Gastrocnemius medialis (tissue), 4 donors: ENCODE data around the gene MALAT1.
"Not testable (repeated sequence)": the region's sequence is repeated elsewhere in the genome, so short reads cannot be mapped to it uniquely, and the experiment has no call there.

Experiments
- POLR2A ChIP-seq, 2 donors: fragments of 450-650 bp; IDR thresholded peaks; one replicate each; pipeline ENCODE4 v1.6.1; 2017; ENCODE audit warnings: antibody characterized with exemption in 2 of 2, mild to moderate bottlenecking in 2 of 2, moderate library complexity in 2 of 2
- TF ChIP-seq, protein P1 (sequence below), 5 experiments: fragments of 450-650 bp in 3 of 5; fragments of 200-600 bp in 2 of 5; sonication (generic) in 2 of 5; IDR thresholded peaks in 4 of 5; conservative IDR thresholded peaks in 1 of 5; 1 replicate in 4 of 5; 2 replicates in 1 of 5; pipeline ENCODE4 v1.5.1; 2016 to 2019; ENCODE audit warnings: antibody characterized with exemption in 5 of 5, mild to moderate bottlenecking in 3 of 5, moderate library complexity in 3 of 5

DNA sequence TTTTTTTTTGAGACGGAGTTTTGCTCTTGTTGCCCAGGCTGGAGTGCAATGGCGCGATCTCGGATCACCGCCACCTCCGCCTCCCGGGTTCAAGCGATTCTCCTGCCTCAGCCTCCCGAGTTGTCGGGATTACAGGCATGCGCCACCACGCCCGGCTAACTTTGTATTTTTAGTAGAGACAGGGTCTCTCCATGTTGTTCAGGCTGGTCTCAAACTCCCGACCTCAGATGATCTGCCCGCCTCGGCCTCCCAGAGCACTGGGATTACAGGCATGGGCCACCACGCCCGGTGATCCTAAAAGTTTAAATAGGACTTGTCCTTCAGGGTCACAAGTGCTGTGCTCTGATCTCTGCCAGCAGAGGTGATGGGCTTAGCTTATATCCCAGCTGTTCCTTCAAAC, 33.4 kb upstream of the MALAT1 start:
- TF ChIP-seq, protein P1, sequence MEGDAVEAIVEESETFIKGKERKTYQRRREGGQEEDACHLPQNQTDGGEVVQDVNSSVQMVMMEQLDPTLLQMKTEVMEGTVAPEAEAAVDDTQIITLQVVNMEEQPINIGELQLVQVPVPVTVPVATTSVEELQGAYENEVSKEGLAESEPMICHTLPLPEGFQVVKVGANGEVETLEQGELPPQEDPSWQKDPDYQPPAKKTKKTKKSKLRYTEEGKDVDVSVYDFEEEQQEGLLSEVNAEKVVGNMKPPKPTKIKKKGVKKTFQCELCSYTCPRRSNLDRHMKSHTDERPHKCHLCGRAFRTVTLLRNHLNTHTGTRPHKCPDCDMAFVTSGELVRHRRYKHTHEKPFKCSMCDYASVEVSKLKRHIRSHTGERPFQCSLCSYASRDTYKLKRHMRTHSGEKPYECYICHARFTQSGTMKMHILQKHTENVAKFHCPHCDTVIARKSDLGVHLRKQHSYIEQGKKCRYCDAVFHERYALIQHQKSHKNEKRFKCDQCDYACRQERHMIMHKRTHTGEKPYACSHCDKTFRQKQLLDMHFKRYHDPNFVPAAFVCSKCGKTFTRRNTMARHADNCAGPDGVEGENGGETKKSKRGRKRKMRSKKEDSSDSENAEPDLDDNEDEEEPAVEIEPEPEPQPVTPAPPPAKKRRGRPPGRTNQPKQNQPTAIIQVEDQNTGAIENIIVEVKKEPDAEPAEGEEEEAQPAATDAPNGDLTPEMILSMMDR (IDR thresholded peaks at IDR 0.05 in 4 of 5, conservative IDR thresholded peaks at IDR 0.05 in 1 of 5): not testable (repeated sequence)
- not testable (repeated sequence) for TF ChIP-seq POLR2A (IDR thresholded peaks at IDR 0.05)
